Fibroblast of the conjunctiva (primary cell): Measurements from ENCODE around the gene PLAAT1.

Source experiments
- DNase-seq: peaks from one replicate; pipeline ENCODE4 v3.0.0-alpha.2; 2010; ENCODE audit warnings: low read depth

PLAAT1 gene

DNA sequence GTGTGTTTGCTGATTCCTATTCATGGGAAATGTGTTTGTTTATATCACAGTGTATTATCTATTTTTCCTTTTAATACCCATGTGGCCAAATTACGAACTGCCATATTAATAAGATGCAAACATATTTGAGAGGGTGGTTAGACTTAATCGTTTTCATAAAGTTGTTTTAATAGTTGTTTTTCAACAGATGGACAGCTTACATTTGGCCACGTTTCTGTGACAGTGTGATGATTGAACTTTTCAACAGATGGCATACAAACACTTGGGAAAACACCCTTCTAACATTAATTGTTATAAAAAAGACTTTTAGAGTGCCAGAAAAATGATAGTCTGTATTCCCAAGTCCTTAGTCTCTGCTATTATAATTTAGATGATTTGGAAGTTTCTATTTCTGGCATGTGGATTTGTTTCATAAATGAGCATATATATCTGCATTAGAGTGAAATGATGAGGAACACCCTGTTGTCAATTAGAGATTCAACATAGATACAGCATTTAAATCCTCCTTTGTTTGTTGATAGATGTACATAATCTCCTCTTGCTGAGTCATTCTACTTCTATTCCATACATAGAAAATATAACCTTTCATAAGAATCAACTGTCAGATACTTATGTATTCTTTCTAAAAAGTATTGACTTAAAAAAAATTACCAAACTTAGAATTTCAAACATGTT lies 13.1 kb downstream of the PLAAT1 start:
- DNase-seq: no peak

DNA sequence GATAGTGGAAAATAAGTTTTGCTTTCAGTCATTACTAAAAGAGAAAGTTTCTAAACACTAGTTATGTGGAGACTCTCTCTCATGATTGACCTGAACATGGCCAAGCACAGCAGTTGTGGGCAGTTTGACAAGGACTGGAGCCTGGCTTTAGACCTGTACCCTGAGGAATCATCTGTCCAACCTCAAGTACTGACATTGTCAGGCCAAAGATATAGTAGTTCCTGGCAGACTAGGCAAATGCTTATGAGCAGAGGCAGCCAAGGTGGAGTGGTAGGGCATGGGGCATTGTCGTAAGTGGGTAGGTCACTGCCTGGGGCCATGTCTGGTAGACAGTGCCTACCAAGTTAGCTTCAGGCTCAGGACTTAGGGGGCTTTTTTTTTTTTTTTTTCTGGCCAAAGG lies 20.9 kb downstream of the PLAAT1 start:
- no peak for DNase-seq

DNA sequence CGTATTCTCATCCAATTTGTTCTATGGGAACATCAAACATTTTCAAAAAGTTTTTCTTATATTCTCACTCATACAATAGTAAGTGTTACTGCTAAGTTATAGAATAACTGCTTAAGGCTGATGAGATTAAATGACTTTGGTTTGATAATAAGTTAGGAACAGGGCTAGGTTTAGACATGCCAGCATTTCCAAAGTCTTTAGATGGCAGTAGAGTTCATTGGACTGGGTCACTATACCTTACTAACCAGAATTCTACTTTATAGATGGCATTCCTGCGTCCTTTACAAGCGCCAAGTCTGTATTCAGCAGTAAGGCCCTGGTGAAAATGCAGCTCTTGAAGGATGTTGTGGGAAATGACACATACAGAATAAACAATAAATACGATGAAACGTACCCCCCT lies 21.7 kb downstream of the PLAAT1 start:
- no peak for DNase-seq

DNA sequence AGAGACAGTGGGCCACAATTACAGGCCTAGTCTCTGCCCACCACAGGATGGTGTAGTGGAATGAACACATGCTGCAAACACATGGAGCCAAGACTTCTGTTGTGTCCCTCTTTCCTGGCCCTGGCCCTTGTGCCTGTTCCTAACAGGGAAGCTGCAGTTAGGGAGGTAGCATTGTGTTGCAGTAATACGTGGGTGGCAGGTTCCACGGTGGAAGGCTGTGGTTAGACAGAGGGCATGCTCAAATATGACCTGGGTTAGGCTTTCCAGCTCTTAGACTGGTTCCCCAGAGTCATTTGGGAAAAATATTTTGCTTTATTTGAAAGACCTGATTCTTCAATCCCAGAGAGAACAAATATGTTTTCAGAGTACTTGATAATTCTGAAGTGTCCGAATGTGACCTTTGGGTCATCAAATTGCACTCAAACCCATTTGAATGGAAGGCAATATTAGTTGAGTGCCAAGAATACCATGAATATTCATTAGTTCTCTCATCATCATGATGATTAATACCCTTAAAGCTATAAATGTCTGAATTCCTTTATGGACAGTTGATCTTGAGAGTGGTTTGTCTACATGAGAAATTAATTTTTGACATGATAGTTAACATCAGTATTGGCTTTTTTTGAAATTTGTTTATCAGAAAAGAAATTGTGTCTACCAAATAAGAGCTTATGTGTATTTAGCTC lies 28.5 kb downstream of the PLAAT1 start:
- DNase-seq: no peak

DNA sequence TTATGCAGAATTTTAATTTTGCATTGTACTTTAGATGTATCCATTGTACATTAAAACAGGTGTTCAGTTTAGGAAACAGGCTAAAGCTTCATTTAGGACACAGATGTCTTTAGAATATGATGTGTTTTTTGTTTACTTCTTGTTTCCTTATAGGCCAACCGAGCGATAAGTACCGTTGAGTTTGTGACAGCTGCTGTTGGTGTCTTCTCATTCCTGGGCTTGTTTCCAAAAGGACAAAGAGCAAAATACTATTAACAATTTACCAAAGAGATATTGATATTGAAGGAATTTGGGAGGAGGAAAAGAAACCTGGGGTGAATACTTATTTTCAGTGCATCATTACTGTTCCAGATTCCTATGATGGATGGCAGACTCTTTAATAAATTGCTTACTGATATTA lies 29.4 kb downstream of the PLAAT1 start:
- DNase-seq: no peak

DNA sequence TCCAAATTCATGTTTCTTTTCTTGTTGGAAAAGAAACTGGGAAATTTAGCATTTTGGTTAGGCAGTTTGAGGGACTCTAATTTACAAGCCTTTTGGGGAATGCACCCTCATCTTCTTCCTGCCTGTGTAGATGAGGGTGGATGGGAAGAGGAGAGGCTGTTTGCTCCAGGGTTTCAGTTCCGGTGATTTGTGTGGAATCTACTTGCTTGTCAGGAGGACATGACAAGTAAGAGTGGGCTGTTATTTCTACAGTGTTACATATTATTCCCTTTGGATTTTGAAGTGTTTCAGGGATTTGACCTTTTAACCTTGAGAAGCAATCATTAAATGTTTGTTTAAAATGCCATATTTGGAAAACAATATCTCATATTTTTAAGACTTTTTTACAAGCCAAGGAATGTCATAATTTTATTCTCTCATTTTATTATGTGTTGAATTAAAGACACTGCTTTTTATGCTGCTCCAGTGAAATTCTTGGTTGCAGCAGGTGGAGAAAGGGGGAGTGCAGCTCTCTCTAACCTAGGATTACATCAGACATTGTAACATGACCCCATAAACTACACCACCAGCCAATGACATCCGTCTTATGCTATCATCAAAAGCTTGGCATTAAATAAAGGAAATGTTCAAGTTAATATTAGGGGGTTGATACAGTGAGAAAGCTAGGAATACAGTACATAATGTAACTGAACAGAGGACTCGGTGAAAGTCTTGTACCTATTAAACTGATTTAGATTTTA lies 30.2 kb downstream of the PLAAT1 start:
- no peak for DNase-seq

DNA sequence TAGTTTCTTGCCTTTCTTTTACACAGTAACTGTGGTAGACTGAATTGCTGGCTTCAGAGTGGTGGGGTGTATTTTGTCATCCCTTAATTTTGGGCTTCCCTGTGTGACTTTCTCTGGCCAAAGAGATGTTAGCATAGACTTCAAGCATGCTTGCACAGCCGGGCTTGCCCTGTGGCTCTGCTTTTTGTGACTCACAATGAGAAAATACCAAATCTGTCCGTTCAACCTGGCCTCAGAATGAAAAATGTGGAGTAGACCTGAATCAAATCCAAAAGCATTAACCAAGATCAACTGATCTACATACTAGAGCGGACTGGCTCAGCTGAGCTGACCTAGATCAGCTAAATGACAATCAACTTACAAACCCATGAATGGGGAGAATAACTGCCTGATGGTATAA lies 51.4 kb downstream of the PLAAT1 start:
- DNase-seq: no peak

DNA sequence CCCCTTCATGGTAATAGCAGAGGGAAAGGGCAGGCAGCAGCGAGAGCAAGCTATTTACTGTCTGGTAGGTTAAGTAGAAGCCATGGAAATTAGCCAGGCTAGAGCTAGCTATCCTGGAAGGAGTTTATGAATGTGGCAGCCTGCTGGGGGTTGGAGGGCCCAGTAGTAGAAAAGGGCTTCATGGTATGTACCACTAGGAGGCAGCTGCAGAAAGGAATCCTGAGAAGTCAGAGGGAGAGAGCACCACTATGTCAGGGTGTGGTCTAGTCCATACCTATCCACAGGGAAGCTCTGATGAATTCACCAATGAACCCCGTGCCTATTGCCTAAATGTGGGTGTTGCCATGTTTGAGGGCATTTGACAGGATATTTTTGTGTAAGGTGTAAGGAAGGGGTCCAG lies 55.0 kb downstream of the PLAAT1 start:
- no peak for DNase-seq

DNA sequence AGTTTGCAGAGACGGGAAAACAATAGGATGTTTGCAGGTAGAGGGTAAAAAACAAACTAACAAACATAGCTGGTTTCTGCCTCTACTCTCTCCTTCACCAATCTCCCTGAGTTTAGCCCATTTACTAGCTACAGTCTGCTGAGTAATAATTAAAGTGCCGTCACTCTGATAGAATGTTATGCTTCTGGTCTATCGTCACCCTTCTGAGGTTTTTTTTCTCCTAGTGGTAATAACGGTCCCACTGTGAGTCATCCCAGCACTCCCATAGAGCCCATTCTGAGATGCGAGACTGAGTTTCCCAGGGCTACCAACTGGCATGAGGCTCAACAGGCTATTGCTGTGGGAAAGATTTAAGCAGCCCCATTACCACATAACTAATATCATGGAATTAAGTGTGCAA lies 56.4 kb downstream of the PLAAT1 start:
- DNase-seq: no peak

DNA sequence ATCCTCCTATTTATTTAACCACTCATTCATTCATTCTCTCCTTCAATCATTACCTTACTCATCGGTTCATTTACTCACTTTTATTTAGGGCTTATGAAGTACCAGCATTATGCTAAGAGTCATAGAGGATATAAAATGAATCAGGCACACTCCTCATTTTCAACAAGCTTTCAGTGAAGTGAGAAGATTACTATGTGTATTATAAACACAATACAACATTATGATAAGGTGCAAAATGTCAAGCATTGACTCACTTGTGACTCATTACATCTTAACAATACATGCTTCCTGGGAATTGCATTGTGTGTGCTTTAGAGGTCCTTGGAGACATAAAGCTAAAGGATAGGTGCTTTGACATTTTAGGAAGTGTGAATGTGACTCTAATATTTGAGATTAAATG lies 60.4 kb downstream of the PLAAT1 start:
- DNase-seq: no peak

DNA sequence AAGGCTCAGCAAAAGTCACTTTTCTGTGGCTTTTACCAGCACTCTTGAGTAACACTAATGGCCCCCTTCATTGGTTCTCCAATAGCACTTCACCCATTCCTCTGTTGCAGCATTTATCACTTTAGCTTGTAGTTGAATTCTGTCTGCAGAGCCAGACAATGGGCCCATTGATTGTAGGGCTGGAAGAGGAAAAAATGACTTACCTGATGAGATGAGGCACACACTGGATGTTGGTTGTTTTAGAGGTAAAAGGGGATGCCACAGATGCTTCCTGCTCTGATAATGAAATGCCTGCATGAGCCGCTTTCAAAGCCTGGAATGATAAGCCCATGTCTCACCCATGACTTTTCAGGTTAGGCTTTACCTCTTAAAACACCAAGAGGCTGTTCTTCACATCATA lies 64.3 kb downstream of the PLAAT1 start:
- no peak for DNase-seq

DNA sequence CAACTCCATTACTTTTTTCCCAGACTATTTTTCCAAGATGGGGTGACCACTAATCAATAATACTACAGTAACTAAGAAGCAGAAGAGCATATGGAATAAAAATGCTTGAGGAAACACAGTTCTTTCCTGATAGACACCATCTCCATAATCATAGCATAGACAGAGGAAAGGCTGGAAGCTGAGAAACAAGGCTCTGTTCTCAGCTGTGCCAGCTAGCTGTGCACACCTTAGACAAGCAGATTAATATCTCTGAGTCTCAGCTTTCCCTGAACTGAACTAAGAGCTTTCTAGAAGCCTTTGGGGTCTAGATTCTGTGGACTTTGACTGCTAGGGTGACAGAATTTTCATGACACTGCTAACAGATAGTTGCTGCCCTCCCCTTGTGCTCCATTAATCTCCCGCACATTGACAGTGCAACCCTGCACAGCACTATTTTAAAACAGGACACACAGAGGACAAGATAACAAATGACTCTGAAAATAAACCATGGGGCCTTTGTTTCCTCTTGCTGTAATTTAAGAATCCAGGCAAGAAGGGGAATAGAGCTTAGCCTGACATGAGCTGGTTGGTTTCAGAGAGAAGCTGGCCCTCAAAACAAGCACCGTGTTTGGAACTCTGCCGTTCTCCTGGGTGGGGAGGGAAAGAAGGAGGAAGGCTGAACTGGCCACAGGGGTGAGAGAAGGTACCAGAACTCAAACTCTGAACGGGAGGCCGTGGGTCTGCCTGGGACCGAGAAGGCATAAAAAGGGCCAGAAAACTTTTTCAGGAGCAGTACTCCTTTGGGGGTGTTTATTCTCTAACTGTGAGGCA lies 70.1 kb downstream of the PLAAT1 start:
- no peak for DNase-seq

DNA sequence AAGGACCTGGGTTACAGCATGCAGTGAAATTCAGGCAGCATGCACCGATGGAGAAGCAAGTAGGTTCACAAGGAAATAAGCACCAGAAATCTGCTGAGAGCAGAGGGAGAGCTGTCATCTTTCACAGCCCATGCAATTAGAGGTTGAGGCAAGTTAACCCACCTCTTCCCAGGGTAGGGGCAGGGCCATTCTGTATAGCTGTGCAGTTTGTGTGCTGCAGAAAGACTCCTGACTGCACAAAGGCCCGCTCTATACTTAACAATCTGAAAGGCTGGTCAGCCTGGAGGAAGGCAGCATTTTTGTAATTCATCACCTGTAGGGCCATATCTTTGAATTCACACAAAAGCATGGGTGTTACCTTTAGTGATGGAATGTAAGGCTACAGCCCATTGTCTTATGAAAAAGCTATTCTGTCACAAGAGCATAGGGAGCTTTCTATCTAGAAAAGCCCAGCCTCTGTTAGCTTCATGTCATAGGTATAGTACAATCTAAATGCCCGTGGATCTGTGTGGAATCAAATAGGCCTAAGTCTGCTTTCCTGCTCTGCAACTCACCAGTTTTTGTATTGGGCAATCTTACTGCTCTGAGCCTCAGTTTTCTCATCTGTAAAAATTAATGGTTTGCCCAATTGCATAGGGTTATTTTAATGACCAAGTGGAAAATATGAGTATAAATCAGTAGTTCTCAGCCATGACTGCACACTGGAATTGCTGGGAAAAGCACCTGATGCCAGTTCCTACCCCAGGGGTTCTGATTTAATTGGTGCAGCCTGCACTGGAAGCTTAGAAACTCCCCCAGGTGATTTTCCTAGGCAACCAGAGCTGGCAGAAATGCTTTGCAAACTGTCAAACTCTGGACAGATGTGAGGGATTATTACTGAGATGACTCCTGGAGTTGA lies 72.3 kb downstream of the PLAAT1 start:
- DNase-seq: no peak

DNA sequence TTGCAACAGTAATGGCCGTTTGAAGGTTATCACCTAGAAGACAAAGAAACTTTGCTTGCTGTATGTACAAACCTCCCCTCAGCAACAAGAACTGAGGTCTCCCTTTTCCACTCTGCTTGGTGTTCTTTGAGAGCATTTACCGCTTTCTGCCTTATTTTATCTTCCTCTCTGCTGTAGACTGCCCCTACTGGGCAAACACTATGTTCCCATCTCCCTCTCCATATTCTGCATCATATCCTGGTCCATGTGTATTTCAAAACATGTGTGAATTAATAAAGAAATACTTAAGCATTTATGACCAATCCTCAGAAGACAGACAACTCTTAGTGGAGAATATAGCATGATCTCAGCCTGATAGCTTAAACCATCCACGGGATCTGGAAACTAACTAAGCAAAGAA lies 73.1 kb downstream of the PLAAT1 start:
- no peak for DNase-seq

DNA sequence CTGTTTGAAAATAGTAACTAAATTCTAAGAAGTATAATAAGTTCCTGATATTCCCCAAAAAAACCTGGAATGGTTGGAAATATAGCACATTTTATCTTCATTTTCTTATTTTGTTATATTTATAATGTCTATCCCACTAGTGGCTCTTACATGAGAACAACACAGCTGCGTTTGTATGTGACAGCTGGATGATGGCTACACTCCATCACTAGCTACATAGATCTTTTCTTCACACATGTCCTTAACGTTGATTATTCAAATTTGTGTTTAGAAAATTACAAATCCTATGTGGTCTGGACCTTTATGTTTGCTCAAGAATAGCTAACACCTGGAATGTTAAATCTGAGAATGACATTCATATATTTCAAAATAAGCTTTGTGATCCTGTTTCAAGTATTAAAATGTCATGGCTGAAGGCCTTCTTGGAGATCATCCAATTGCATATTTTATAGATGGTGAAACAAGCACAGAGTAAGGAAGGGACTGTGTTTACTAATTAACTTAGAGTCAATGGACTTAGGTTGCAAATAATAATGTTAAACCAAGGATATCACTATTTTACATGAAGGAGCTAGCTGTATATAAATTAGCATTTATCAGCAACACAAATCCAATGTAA lies 76.8 kb downstream of the PLAAT1 start:
- DNase-seq: no peak
